Measurements from ENCODE around the gene MROH2A.
"Not testable (repeated sequence)": the region's sequence is repeated elsewhere in the genome, so short reads cannot be mapped to it uniquely, and the experiment has no call there.

The MROH2A gene, protein sequence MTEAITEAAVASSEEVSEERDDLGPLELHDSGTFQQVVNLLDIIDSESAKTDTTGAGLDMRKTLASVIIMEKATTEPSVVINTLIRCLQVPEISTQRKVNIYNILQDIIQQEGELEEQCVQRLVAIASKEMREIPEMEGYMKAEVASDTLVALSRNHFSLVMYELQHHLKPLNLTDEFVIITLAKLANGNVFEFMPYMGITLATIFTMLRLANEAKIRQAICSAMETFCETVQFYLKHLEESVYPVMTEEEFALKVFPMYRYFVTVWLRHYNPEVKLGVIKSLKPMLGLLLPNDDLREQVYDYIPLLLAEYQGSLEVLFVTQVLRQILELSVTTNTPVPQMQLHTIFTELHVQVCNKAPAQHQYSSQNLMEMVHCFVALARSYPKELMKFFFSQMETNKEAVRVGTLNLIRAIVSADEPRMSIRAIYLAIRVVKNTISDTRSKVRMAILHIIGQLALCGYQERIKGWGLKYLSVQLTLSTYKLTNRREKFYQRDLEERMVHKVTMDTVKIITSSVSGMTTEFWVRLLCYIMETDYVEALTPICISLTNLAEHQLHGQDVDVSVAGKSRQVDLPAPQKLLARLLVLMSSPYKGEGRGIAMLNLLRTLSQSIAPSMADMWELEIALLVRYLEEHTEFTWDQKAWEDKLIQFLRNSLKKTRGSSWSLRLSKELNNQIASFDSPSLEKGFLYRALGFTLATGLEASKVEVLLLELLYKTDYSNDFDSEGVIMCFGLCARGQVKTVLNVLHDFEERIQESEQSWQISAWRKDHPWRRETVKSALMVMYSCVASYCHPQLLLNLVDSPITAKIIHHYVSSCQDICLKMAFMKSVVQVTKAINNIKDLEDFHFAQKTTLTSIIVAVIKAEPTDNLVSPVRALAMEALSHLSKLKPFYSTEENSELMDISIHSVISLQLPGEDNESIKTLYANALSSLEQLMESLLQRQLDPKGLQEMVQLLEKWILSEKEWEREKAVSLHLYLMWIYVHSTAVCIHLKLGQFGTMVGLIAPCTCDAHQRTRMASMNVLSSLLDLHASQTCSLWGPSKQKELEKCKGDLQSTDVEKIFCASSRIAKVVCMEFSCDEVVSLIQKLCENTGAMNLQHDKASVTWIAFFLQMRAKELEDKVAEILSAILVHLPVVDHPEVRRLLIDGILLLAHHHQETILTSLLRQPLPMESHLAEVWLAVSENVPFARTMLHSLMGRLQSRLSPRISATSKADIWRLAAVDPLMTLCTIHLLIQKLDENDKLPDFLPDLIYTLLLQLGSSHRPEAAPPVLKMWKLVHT (N-terminal part only)

DNA sequence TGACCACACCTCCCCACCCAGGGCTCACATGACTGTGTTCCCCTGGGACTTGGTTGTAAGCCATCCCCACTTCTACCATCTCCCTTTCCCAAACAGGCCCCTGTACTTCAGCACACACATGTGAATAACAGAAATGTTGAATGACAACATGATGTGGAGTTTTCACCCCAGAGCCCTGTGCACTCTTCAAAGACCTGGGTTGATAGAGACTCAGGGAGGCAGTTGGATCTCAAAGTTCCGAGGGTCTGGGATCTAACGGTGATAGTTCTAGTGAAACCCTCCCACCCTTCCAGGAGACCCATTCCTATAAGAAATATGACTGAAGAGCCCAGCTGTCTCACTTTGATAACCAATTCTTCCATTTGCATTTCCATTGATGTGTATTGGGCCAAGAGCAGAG is at the start of gene MROH2A:
MROH2A (plus strand) TSS at position 301 of the 400 bp plus-strand sequence. CDS start 1,029 bp downstream, outside the sequence.
- no peak for DNase-seq (ENCODE audit: low read depth)
- no peak within 1 kb of the TSS for H3K4me3 ChIP-seq (ENCODE audit: low read depth, low read length)

DNA sequence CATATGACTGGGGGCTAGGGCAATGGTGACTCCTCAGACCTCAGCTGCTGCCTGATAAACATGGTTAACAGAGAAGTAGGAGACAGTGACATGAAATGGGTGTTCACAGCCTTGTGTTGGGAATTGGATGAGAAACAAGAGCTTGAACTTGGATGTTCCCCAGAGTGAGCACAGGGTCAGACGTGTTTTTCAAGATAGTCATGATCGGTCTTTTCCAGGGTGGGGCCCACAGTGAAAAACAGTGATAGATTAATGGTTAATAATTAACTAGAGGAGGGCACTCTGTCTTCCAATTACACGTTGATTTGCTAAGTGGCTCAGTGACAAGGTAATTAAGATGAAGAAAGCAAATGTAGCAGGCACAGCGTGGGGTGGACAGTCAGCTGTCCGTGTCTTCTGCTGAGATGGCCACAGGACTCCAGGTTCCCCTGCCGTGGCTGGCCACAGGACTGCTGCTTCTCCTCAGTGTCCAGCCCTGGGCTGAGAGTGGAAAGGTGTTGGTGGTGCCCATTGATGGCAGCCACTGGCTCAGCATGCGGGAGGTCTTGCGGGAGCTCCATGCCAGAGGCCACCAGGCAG is 49.3 kb upstream of the MROH2A start, which contains the start of gene UGT1A3:
UGT1A3 (plus strand) TSS at position 320 of the 579 bp plus-strand sequence; CDS start at position 405, 85 bp downstream.
- H3K4me3 ChIP-seq (ENCODE audit: low read depth, low read length) = no peak within 1 kb of the TSS
- no peak for DNase-seq (ENCODE audit: low read depth)

DNA sequence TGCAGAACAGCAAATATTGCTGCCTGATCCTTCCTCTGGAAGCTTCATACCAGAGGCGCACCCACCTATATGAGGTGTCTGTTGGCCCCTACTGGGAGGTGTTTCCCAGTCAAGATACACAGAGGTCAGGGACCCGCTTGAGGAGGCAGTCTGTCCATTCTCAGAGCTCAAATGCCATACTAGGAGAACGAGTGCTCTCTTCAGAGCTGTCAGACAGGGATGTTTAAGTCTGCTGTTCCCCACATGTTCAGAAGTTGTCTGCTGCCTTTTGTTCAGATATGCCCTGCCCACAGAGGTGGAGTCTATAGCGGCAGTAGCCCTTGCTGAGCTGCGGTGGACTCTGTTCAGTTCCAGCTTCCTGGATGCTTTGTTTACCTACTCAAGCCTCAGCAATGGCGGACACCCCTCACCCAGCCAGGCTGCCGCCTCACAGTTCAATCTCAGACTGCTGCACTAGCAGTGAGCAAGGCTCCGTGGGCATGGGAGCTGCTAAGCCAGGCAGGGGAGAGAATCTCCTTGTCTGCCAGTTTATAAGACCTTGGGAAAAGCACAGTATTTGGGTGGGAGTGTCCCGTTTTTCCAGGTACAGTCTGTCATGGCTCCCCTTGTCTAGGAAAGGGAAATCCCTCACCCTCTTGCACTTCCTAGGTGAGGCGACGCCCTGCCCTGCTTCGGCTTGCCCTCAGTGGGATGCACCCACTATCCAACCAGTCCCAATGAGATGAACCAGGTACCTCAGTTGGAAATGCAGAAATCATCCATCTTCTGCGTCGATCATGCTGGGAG is 41.1 kb upstream of the MROH2A start:
- not testable (repeated sequence) for DNase-seq (ENCODE audit: low read depth); H3K4me3 ChIP-seq (ENCODE audit: low read depth, low read length)

DNA sequence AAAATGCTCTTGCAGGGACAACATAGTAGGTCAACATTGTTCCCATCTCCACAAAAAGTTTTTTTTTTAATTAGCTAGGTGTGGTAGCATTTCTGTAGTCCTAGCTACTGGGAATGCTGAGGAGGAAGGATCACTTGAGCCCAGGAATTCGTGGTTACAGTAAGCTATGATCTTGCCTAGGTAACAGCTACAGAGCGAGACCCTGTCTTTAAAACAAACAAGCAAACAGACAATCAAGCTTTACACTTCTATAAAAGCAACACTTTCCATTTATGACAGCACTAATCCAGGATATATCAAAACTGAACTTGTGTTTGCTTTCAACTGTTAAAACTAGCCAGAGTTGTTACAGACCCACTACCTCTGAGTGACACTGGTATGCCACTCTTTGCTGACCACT is 37.3 kb upstream of the MROH2A start:
- no peak overlapping the region for H3K4me3 ChIP-seq (ENCODE audit: low read depth, low read length)
- no peak for DNase-seq (ENCODE audit: low read depth)

DNA sequence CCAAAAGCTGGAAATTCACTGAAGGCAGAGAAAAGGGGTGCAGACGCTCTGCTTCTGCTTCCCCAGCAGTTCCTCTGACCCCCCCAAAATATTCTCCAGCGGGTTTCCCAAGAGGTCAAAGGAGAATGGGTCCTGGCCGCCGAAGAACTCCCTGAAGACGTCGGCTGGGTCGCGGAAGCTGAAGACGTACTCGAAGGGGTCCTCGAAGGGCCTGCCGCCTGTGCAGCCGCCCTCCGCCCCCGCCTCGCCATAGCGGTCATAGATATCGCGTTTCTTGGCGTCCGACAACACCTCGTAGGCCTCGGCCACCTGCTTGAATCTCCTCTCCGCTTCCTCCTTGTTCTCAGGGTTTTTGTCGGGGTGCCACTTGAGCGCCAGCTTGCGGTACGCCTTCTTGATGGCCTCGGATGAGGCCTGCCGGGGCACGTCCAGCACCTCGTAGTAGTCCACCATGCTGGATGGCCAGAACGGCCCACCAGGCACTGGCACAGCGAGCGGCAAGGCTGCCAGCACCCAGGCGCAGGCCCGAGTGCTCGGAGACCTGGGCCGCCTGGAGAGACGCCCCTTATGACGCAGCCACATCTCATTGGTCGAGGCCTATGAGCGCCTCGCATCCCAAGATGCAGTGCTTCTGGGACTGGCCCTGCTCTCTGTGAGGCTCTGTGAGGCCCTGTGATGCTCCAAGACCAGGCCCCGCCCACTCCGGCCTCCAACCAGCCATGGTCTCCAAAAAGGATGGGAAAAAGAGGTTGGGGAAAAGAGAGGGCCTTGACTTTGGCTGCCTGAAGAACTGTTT is 34.5 kb upstream of the MROH2A start:
- no peak for DNase-seq (ENCODE audit: low read depth)
- H3K4me3 ChIP-seq (ENCODE audit: low read depth, low read length) = no peak overlapping the region

DNA sequence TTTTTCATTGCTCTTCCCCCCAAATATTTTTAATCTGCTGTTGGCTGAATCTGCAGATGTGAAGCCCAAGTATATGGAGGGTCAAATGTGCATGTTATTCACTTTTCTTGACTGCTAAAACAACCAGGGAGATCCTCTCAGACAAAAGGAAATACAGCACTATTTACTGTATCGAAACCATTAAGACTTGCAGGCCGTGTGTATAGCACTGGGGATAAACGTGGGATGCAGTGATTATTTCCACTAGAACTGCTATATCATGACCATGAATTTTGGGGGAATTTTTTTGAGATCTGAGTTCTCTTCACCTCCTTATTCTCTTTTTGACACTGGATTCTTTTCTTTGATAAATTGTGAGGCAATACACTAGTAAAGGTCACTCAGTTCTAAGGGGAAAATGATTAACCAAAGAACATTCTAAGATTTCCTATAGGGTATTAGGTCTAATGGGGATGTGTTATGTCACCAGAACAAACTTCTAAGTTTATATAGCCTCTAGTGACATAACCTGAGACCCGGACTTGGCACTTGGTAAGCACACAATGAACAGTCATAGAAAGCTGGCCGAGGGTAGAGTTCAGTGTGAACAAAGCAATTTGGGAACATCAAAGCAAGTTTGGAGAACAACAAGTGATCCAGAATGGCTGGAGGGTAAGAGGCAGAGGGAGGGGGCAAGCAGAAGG is 32.9 kb upstream of the MROH2A start:
- no peak for DNase-seq (ENCODE audit: low read depth)
- H3K4me3 ChIP-seq (ENCODE audit: low read depth, low read length) = no peak overlapping the region

DNA sequence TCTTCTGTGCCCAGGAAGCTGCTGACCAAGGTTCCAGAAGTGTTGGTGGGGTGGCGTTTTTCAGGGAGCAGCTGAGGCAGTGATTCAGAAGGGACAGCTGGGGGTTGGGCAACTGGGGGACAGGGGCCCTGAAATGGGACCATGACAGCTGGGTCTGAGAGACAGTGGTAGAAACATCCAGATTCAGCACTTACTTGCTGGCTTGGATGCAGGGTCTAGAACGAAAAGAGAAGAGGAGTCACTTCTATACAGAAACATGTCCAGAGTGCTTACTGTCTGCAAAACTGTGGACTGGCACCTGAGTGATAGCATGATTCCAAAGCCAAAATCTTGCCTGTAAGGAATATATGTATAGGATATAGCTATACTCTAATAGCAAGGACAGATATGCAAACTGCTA is 32.3 kb upstream of the MROH2A start:
- not testable (repeated sequence) for DNase-seq (ENCODE audit: low read depth); H3K4me3 ChIP-seq (ENCODE audit: low read depth, low read length)

DNA sequence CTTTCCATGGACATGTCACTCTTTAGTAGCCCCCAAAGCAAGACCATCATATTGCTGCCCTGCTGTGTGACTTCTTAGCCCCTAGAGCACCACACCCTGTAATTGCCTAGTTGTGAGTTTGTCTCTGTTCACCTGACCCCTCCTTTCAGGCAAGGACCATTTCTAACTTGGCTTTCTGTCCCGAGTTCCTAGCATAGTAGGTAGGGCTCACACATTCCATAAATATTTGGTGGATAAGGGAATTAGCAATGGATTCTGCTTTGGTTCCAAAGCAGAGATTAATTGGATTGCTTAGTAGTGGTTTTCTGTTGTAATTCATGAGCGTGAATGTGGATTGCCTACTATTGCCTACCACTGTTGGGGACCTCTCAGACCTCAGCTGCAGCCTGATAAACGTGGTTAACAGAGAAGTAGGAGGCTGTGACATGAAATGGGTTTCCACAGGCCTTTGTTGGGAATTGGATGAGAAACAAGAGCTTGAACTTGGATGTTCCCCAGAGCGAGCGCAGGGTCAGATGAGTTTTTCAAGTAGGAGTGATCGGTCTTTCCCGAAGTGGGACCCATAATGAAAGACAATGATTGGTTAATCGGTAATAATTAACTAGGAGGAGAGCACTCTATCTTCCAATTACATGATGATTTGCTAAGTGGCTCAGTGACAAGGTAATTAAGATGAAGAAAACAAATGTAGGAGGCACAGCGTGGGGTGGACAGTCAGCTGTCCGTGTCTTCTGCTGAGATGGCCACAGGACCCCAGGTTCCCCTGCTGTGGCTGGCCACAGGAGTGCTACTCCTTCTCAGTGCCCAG is 31.5 kb upstream of the MROH2A start:
- no peak overlapping the region for H3K4me3 ChIP-seq (ENCODE audit: low read depth, low read length)
- no peak for DNase-seq (ENCODE audit: low read depth)

DNA sequence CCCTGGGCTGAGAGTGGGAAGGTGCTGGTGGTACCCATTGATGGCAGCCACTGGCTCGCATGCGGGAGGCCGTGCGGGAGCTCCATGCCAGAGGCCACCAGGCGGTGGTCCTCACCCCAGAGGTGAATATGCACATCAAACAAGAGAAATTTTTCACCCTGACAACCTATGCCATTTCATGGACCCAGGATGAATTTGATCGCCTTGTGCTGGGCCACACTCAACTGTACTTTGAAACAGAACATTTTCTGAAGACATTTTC is 30.9 kb upstream of the MROH2A start:
- H3K4me3 ChIP-seq (ENCODE audit: low read depth, low read length) = no peak overlapping the region
- DNase-seq (ENCODE audit: low read depth) = no peak

DNA sequence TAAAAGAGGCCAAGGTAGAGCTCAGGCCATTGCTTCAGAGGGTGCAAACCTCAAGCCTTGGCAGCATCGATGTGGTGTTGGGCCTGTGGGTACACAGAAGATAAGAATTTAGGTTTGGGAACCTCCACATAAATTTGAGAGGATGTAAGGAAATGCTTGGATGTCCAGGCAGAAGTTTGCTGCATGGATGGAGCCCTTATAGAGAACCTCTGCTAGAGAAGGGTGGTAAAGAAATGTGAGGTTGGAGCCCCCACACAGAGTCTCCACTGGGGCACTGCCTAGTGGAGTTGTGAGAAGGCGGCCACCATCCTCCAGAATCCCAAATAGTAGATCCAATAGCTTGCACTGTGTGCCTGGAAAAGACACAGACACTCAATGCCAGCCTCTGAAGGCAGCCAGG is 27.4 kb upstream of the MROH2A start:
- not testable (repeated sequence) for DNase-seq (ENCODE audit: low read depth); H3K4me3 ChIP-seq (ENCODE audit: low read depth, low read length)

DNA sequence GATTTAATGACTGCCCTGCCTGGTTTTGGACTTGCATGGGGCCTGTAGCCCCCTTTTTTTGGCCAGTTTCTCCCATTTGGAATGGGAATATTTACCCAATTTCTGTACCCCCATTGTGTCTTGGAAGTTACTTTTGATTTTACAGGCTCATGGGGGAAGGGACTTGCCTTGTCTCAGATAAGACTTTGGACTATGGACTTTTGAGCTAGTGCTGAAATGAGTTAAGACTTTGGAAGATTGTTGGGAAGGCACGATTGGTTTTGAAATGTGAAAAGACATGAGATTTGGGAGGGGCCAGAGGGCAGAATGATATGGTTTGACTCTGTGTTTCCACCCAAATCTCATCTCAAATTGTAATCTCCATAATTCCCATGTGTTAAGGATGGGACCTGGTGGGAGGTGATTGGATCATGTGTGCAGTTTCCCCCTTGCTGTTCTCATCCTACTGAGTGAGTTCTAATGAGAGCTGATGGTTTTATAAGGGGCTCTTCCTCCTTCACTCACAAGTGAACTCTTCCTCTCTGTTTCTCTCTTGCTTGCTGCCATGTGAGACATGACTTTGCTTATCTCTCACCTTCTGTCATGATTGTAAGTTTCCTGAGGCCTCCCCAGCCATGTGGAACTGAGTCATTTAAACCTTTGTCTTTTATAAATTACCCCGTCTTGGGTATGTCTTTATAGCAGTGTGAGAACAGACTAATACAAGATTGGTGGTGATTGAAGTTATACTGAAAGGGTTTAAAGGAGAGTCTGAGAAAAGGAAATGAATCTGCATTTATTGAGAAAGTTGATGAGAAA is 26.7 kb upstream of the MROH2A start:
- not testable (repeated sequence) for H3K4me3 ChIP-seq (ENCODE audit: low read depth, low read length); DNase-seq (ENCODE audit: low read depth)

DNA sequence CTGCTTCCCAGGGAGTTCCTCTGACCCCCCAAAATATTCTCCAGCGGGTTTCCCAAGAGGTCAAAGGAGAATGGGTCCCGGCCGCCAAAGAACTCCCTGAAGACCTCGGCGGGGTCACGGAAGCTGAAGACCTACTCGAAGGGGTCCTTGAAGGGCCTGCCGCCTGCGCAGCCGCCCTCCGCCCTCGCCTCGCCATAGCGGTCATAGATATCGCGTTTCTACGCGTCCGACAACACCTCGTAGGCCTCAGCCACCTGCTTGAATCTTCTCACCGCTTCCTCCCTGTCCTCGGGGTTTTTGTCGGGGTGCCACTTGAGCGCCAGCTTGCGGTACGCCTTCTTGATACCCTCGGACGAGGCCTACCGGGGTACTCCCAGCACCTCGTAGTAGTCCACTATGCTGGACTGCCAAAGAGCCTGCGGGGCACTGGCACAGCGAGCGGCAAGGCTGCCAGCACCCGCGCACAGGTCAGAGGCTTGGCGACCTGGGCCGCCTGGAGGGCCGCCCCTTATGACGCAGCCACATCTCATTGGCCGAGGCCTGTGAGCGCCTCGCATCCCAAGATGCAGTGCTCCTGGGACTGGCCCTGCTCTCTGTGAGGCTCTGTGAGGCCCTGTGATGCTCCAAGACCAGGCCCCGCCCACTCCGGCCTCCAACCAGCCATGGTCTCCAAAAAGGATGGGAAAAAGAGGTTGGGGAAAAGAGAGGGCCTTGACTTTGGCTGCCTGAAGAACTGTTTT is 23.1 kb upstream of the MROH2A start:
- no peak for DNase-seq (ENCODE audit: low read depth)

DNA sequence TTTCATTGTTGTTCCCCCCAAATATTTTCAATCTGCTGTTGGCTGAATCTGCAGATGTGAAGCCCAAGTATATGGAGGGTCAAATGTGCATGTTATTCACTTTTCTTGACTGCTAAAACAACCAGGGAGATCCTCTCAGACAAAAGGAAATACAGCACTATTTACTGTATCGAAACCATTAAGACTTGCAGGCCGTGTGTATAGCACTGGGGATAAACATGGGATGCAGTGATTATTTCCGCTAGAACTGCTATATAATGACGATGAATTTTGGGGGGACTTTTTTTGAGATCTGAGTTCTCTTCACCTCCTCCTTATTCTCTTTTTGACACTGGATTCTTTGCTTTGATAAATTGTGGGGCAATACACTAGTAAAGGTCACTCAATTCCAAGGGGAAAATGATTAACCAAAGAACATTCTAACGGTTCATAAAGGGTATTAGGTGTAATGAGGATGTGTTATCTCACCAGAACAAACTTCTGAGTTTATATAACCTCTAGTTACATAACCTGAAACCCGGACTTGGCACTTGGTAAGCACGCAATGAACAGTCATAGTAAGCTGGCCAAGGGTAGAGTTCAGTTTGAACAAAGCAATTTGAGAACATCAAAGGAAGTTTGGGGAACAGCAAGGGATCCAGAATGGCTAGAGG is 21.6 kb upstream of the MROH2A start:
- no peak for DNase-seq (ENCODE audit: low read depth)
- no peak overlapping the region for H3K4me3 ChIP-seq (ENCODE audit: low read depth, low read length)

More for the DNA sequence above, 23.1 kb upstream of the MROH2A start:
- no peak overlapping the region for H3K4me3 ChIP-seq (ENCODE audit: low read depth, low read length)

DNA sequence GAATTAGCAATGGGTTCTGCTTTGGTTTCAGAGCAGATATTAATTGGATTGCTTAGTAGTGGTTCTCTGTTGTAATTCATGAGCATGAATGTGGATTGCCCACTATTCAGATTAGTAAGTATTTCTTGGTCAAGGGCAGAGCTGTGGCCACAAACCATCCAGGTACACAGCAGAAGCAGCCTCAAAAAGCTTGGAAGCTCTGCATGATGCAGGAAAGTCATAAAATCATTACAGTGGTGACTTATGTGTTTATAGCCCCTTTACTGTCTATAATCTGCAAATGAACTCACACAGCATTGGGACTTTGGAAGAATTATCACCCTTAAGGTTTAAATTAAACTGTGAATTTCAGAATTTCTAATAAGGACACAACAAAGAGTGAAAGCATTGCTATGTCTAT is 20.0 kb upstream of the MROH2A start:
- no peak for DNase-seq (ENCODE audit: low read depth)
- H3K4me3 ChIP-seq (ENCODE audit: low read depth, low read length) = no peak overlapping the region

DNA sequence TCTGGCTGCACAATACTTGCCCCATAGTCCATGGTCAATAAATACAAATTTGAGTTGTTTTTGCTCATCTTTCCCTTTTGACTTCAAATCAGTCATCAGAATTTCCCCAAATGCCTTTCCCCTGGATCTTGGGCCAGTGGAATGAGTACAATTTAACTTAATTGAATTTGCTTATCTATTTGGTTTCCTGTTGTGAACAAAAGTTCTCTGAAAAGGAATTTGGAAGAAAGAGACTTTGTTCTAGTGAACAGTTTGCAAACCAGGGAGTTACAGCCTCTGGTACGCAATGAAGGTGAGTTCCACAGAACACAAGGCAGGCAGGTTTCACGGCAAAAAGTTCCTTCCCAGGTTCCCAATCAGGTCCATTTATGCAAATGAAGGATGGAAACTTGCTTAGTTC is 19.3 kb upstream of the MROH2A start:
- H3K4me3 ChIP-seq (ENCODE audit: low read depth, low read length) = no peak overlapping the region
- no peak for DNase-seq (ENCODE audit: low read depth)

Measured in skeletal muscle cell (primary cell).